ENCODE measurements around the gene ACVR1C.

- TF ChIP-seq POLR2AphosphoS5 (IDR thresholded peaks at IDR 0.05) (no peak), CTCF (IDR thresholded peaks at IDR 0.05) (no peak), POLR2A (IDR thresholded peaks at IDR 0.05) (no peak), EP300 (IDR thresholded peaks at IDR 0.05) (no peak)
Measured at GRCh38 chr2:157559890-157560289, 68.8 kb downstream of the ACVR1C start.
